Retinal pigment epithelial cell (primary cell): ENCODE measurements around the gene DPP7.

Experiments used
- DNase-seq: peaks from one replicate; pipeline ENCODE4 v3.0.0-alpha.2; 2010; ENCODE audit warnings: low read depth
- H3K4me3 ChIP-seq: 2 replicates; pipeline ENCODE4 v1.5.1; 2011; ENCODE audit warnings: mild to moderate bottlenecking, low read length, control low read depth, moderate library complexity
- CTCF ChIP-seq: conservative IDR thresholded peaks from 2 replicates; pipeline ENCODE4 v1.5.1; 2011; ENCODE audit warnings: low read depth, low read length, control low read depth, inconsistent platforms

The DPP7 gene

DNA sequence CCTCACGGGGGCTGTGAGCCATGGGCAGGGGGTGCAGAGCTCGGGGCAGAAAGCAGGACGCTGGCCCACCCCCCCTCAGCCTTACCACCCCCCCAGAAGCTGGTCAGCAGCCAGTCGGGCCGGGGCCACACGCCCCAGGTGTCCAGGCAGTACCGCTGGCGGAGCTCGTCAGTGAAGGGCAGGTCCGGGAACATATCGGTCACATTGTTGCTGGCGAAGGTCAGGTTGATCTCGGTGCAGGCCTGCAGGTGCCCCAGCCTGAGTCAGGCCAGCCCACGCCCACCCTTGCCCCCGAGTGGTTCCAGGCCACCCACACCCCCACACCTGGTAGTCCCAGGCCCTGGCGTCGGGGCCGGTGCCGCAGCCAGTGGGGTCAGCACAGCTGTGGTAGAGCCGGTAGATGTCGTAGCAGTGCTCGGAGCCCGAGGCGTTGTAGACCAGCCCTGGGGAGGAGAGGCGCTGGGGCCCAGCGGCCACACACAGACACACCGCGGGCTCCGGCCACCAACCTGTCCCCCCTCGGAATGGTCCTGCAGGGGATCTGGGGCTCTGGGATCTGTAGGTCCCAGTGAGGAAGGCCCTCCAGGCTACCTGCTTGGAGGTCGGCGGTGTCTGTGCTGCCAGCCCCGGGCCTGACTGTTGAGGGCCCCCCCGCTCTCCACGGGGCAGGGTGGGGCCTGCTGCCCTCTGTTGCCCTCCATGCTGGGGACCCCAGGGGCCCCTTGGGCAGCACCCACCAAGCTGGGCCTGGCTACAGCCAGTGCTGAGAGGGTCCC, 2.6 kb downstream of the DPP7 start:
- no peak for TF ChIP-seq CTCF
- H3K4me3 ChIP-seq: no peak overlapping the region
- no peak for DNase-seq

DNA sequence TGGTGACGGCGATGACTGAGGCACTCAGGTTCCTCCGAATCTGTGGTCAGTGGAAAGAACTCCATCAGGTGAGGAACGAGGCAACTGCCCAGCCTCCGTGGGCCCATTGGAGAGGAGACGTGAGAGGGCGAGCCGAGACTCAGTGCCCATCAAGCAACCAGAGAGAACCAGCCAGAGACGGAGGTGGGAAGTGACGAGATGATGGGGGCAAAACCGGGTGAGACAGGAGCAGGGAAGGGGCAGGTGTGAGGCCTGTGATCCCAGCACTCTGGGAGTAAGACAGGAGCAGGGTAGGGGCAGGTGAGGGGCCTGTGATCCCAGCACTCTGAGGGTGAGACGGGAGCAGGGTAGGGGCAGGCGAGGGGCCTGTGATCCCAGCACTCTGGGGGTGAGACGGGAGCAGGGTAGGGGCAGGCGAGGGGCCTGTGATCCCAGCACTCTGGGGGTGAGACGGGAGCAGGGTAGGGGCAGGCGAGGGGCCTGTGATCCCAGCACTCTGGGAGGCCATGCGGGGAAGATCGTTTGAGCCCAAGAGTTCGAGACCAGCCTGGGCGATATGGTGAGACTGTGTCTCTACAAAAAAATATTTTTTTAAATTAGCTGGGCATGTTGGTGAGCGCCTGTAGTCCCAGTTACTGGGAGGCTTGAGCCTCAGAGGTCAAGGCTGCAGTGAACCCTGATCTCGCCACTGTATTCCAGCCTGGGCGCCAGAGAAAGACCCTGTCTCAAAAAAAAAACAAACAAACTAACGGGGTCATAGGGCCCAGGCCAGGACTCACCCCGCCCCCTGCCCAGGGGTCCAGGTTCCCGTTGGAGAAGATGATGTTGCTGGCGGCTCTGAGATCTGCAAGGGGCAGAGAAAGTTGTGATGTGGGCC, 3.4 kb downstream of the DPP7 start:
- no peak for DNase-seq
- TF ChIP-seq CTCF: no peak
- no peak overlapping the region for H3K4me3 ChIP-seq

DNA sequence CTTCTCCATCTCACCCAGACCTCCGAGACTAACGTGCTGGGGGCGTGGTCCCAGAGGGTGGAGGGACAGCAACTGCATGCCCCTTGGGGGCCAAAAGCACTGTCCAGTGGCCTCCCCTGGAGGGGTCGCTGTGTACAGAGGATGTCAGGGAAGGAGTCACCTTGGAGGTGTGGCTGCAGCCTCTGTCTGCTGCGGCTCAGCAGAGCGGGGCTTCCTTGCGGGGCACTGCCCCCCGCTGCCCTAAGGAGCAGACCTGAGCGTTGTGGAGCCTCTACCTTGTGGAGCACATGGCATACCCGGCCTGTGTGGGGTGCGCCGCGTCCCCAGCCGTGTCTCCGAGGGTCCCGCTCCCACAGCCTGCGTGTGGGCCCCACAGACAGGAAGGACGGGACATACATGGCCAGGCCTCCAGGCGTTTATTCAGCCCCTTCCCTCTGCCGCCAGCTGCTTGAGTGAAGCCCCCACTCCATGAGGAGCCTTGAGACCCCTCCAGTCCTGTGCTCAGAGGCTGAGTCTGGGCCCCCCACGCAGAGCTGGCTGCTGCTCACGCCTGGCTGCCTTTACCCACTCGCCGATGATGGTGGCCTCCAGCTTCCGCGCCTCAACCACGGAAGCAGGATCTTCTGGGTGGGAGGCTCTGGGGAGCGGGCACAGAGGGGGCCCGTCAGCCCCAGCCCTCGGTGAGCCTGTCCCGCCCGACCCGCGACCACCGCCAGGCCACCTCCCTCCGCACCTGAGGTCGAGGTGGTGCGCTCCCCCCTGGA, 4.2 kb downstream of the DPP7 start:
- H3K4me3 ChIP-seq: no peak overlapping the region
- no peak for TF ChIP-seq CTCF
- DNase-seq: no peak

GRCh38 chr9:137109250-137110146, 5.0 kb downstream of the DPP7 start:
- TF ChIP-seq CTCF: no peak
- DNase-seq: no peak
- no peak overlapping the region for H3K4me3 ChIP-seq

GRCh38 chr9:137108608-137109249, 5.8 kb downstream of the DPP7 start:
- no peak for TF ChIP-seq CTCF
- H3K4me3 ChIP-seq: no peak overlapping the region
- DNase-seq: no peak

GRCh38 chr9:137107982-137108381, 6.6 kb downstream of the DPP7 start:
- no peak for TF ChIP-seq CTCF
- no peak overlapping the region for H3K4me3 ChIP-seq
- no peak for DNase-seq
